NB4 (cell line): Measurements from ENCODE around the gene SBNO2.

Experiments
- CTCF ChIP-seq: IDR thresholded peaks from one replicate; pipeline ENCODE4 v1.5.1; 2012; ENCODE audit warnings: low read depth, low read length
- POLR2A ChIP-seq: IDR thresholded peaks from 2 replicates; pipeline ENCODE4 v1.6.1; 2011; ENCODE audit warnings: mild to moderate bottlenecking; ENCODE audit not compliant: insufficient read length; ENCODE audit errors: extremely low read depth

- TF ChIP-seq CTCF (no peak), POLR2A (no peak)
These were observed 60.0 kb downstream of the SBNO2 start for GRCh38 chr19:1113986-1114483.
